ENCODE measurements around the gene WDR27. TPM values are rescaled to one million over a fixed set of nuclear protein-coding genes. Genes with fewer than 3 reads are reported as not detected.

Gene WDR27
- polyA plus RNA-seq, 2 of the 4 experiments (the other 2 are of a cell fraction): 18.9 to 36.1 TPM

- no peak for FAIRE-seq
- ChIA-PET POLR2A (no interaction called here), CTCF (no interaction called here)
- TF ChIP-seq SMC3 (IDR thresholded peaks at IDR 0.05) (no peak), RAD21 (conservative IDR thresholded peaks at IDR 0.05 in 1 of 2, IDR thresholded peaks at IDR 0.05 in 1 of 2) (no peak), JUNB (IDR thresholded peaks at IDR 0.05) (no peak), ZC3H11A (IDR thresholded peaks at IDR 0.05) (no peak), PHF8 (IDR thresholded peaks at IDR 0.05; ENCODE audit: borderline replicate concordance, low read depth) (no peak), MAFK (IDR thresholded peaks at IDR 0.05; ENCODE audit: partially characterized antibody) (no peak), CEBPB (IDR thresholded peaks at IDR 0.05) (no peak), CBX8 (IDR thresholded peaks at IDR 0.05) (no peak)
- TF ChIP-seq, protein P1, sequence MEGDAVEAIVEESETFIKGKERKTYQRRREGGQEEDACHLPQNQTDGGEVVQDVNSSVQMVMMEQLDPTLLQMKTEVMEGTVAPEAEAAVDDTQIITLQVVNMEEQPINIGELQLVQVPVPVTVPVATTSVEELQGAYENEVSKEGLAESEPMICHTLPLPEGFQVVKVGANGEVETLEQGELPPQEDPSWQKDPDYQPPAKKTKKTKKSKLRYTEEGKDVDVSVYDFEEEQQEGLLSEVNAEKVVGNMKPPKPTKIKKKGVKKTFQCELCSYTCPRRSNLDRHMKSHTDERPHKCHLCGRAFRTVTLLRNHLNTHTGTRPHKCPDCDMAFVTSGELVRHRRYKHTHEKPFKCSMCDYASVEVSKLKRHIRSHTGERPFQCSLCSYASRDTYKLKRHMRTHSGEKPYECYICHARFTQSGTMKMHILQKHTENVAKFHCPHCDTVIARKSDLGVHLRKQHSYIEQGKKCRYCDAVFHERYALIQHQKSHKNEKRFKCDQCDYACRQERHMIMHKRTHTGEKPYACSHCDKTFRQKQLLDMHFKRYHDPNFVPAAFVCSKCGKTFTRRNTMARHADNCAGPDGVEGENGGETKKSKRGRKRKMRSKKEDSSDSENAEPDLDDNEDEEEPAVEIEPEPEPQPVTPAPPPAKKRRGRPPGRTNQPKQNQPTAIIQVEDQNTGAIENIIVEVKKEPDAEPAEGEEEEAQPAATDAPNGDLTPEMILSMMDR (IDR thresholded peaks at IDR 0.05): no peak
- TF ChIP-seq, protein P2, sequence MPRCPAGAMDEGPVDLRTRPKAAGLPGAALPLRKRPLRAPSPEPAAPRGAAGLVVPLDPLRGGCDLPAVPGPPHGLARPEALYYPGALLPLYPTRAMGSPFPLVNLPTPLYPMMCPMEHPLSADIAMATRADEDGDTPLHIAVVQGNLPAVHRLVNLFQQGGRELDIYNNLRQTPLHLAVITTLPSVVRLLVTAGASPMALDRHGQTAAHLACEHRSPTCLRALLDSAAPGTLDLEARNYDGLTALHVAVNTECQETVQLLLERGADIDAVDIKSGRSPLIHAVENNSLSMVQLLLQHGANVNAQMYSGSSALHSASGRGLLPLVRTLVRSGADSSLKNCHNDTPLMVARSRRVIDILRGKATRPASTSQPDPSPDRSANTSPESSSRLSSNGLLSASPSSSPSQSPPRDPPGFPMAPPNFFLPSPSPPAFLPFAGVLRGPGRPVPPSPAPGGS (IDR thresholded peaks at IDR 0.05): no peak
- Histone ChIP-seq H3K4me3 (no peak overlapping the region), H3K4me2 (no peak overlapping the region), H3K27ac (no peak overlapping the region), H3K9me3 (no peaks in the 10 kb centered on the region), H3K4me1 (no peaks in the 10 kb centered on the region)
- 85% methylated on average over 10 of the region's 15 CpGs for WGBS (ENCODE audit: missing lambda C conversion rate)
- no peak for ATAC-seq
- no peak for DNase-seq (ENCODE audit: low read depth in 1 of 2, low spot score in 1 of 2)
Measured at GRCh38 chr6:169500688-169501087, 201.1 kb downstream of the WDR27 start.

DNA sequence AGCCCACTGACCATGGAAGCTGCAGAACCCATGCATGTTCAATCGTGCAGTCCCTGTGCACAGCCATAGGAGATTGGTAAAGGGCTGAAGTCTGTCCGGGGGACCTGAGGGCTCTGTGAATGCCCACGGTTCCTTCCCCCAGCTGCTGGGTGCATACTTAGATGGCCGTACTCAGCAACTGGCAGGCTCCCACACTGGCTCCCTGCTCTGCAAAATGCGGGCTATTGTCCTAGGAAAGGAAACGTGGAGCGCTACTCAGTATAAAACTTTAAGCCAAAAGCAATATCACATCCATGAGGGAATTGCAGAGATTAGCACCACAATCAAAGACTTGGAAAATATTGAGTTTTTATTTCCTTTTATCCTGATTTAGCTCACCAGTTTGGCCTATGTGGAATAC is 202.0 kb downstream of the WDR27 start:
- Histone ChIP-seq H3K4me1 (no peaks in the 10 kb centered on the region), H3K4me2 (no peak overlapping the region), H3K9me3 (no peaks in the 10 kb centered on the region), H3K4me3 (no peak overlapping the region), H3K27ac (no peak overlapping the region)
- FAIRE-seq (no peak), DNase-seq (ENCODE audit: low read depth in 1 of 2, low spot score in 1 of 2) (no peak), ATAC-seq (no peak)
- 85% methylated on average over 5 of the region's 7 CpGs for WGBS (ENCODE audit: missing lambda C conversion rate)
- ChIA-PET POLR2A (no interaction called here), CTCF (no interaction called here)
- TF ChIP-seq KDM1A (IDR thresholded peaks at IDR 0.05; ENCODE audit: low read depth): no peak
- no peak for TF ChIP-seq TFCP2L1 (CRISPR knock-in tag; IDR thresholded peaks at IDR 0.05)
- TF ChIP-seq NR3C1 (IDR thresholded peaks at IDR 0.05): no peak
- no peak for TF ChIP-seq USF2 (IDR thresholded peaks at IDR 0.05)
- TF ChIP-seq HOXA7 (CRISPR knock-in tag; IDR thresholded peaks at IDR 0.05): no peak
- TF ChIP-seq TP53 (CRISPR knock-in tag; IDR thresholded peaks at IDR 0.05): no peak
- TF ChIP-seq ZFP36 (IDR thresholded peaks at IDR 0.05; ENCODE audit: borderline replicate concordance, partially characterized antibody): no peak
- TF ChIP-seq, protein P3, sequence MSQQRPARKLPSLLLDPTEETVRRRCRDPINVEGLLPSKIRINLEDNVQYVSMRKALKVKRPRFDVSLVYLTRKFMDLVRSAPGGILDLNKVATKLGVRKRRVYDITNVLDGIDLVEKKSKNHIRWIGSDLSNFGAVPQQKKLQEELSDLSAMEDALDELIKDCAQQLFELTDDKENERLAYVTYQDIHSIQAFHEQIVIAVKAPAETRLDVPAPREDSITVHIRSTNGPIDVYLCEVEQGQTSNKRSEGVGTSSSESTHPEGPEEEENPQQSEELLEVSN (IDR thresholded peaks at IDR 0.05; ENCODE audit: borderline replicate concordance, low read depth): no peak
- TF ChIP-seq NFE2L2 (conservative IDR thresholded peaks at IDR 0.05; ENCODE audit: low read length): no peak

DNA sequence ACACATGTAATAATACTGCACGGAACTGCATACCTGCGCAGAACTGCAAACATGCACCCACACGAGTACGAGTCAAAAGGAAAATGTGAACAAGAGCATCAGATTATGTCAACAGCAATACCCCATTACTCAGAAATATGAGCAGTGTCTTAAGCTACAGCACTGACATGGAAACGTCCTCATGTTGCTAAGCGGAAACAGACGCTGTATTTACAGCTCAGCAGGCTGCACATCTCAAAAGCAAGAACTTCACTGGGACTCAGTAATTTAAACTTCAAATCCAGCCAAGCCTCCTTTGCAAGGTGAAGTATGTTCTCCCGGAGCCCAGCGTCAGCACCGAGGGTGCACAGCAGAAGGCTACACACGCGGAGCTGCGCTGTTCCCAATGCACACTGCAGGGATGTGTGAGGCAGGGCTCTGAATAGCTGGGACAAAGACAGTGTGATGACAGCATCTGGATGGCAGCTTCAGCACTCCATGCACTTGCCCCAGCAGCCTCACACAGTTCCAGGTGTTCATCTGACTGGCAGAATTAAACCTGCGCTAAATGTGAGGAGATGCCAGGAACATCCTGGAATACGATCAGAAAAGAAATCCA is 202.8 kb downstream of the WDR27 start:
- ChIA-PET POLR2A (no interaction called here), CTCF (no interaction called here)
- 91% methylated on average over 15 of the region's 15 CpGs for WGBS (ENCODE audit: missing lambda C conversion rate)
- DNase-seq (ENCODE audit: low read depth in 1 of 2, low spot score in 1 of 2) (no peak), FAIRE-seq (no peak), ATAC-seq (no peak)
- Histone ChIP-seq H3K4me1 (no peaks in the 10 kb centered on the region), H3K4me3 (no peak overlapping the region), H3K9me3 (no peaks in the 10 kb centered on the region), H3K27ac (no peak overlapping the region), H3K4me2 (no peak overlapping the region)
- TF ChIP-seq, protein P1 (IDR thresholded peaks at IDR 0.05): no peak
- TF ChIP-seq KDM1A (IDR thresholded peaks at IDR 0.05; ENCODE audit: low read depth): no peak
- TF ChIP-seq, protein P4, sequence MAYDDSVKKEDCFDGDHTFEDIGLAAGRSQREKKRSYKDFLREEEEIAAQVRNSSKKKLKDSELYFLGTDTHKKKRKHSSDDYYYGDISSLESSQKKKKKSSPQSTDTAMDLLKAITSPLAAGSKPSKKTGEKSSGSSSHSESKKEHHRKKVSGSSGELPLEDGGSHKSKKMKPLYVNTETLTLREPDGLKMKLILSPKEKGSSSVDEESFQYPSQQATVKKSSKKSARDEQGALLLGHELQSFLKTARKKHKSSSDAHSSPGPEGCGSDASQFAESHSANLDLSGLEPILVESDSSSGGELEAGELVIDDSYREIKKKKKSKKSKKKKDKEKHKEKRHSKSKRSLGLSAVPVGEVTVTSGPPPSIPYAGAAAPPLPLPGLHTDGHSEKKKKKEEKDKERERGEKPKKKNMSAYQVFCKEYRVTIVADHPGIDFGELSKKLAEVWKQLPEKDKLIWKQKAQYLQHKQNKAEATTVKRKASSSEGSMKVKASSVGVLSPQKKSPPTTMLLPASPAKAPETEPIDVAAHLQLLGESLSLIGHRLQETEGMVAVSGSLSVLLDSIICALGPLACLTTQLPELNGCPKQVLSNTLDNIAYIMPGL (CRISPR knock-in tag; IDR thresholded peaks at IDR 0.05; ENCODE audit: borderline replicate concordance): no peak
- no peak for TF ChIP-seq MYC (IDR thresholded peaks at IDR 0.05; ENCODE audit: borderline replicate concordance, low read length)
- TF ChIP-seq RAD21 (conservative IDR thresholded peaks at IDR 0.05 in 1 of 2, IDR thresholded peaks at IDR 0.05 in 1 of 2): no peak
- no peak for TF ChIP-seq HOXB5 (CRISPR knock-in tag; IDR thresholded peaks at IDR 0.05)
- no peak for TF ChIP-seq ZC3H11A (IDR thresholded peaks at IDR 0.05)
- TF ChIP-seq TP53 (CRISPR knock-in tag; IDR thresholded peaks at IDR 0.05): no peak
- TF ChIP-seq, protein P5, sequence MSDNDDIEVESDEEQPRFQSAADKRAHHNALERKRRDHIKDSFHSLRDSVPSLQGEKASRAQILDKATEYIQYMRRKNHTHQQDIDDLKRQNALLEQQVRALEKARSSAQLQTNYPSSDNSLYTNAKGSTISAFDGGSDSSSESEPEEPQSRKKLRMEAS (IDR thresholded peaks at IDR 0.05): no peak
- TF ChIP-seq, protein P6, sequence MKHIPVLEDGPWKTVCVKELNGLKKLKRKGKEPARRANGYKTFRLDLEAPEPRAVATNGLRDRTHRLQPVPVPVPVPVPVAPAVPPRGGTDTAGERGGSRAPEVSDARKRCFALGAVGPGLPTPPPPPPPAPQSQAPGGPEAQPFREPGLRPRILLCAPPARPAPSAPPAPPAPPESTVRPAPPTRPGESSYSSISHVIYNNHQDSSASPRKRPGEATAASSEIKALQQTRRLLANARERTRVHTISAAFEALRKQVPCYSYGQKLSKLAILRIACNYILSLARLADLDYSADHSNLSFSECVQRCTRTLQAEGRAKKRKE (CRISPR knock-in tag; IDR thresholded peaks at IDR 0.05; ENCODE audit: low read depth): no peak
